ENCODE results near the gene IZUMO2.
"Not testable (repeated sequence)": the region's sequence is repeated elsewhere in the genome, so short reads cannot be mapped to it uniquely, and the experiment has no call there.

The IZUMO2 gene

GRCh38 chr19:50187937-50188336, 24.9 kb upstream of the IZUMO2 start:
- FAIRE-seq = no peak
- no peak for DNase-seq (ENCODE audit: insufficient read length, low spot score)

- DNase-seq (ENCODE audit: insufficient read length, low spot score) = no peak
- FAIRE-seq = no peak
Measured at GRCh38 chr19:50184196-50184595, 21.1 kb upstream of the IZUMO2 start.

GRCh38 chr19:50181121-50181520, 18.0 kb upstream of the IZUMO2 start:
- DNase-seq (ENCODE audit: insufficient read length, low spot score) = no peak
- FAIRE-seq = no peak

- FAIRE-seq (no peak), DNase-seq (ENCODE audit: insufficient read length, low spot score) (no peak)
Measured at GRCh38 chr19:50178859-50179537, 15.9 kb upstream of the IZUMO2 start.

- FAIRE-seq (no peak), DNase-seq (ENCODE audit: insufficient read length, low spot score) (no peak)
Measured at GRCh38 chr19:50178320-50178719, 15.2 kb upstream of the IZUMO2 start.

- DNase-seq (ENCODE audit: insufficient read length, low spot score) (no peak), FAIRE-seq (no peak)
Measured at GRCh38 chr19:50176775-50177174, 13.7 kb upstream of the IZUMO2 start.

- FAIRE-seq (no peak), DNase-seq (ENCODE audit: insufficient read length, low spot score) (no peak)
Measured at GRCh38 chr19:50175924-50176323, 12.8 kb upstream of the IZUMO2 start.

GRCh38 chr19:50174100-50174793, 11.2 kb upstream of the IZUMO2 start:
- FAIRE-seq = no peak

GRCh38 chr19:50173127-50173526, 10.0 kb upstream of the IZUMO2 start:
- FAIRE-seq (no peak), DNase-seq (ENCODE audit: insufficient read length, low spot score) (no peak)

More at GRCh38 chr19:50174100-50174793, 11.2 kb upstream of the IZUMO2 start:
- no peak for DNase-seq (ENCODE audit: insufficient read length, low spot score)

- DNase-seq (ENCODE audit: insufficient read length, low spot score) (no peak), FAIRE-seq (no peak)
Measured at GRCh38 chr19:50172726-50173125, 9.6 kb upstream of the IZUMO2 start.

GRCh38 chr19:50171752-50172151, 8.7 kb upstream of the IZUMO2 start:
- no peak for FAIRE-seq

GRCh38 chr19:50167314-50167721, 4.2 kb upstream of the IZUMO2 start:
- DNase-seq (ENCODE audit: insufficient read length, low spot score) (no peak), FAIRE-seq (no peak)

More at GRCh38 chr19:50171752-50172151, 8.7 kb upstream of the IZUMO2 start:
- DNase-seq (ENCODE audit: insufficient read length, low spot score) = no peak

GRCh38 chr19:50159078-50159477, 4.0 kb downstream of the IZUMO2 start:
- DNase-seq (ENCODE audit: insufficient read length, low spot score) (no peak), FAIRE-seq (no peak)

GRCh38 chr19:50158577-50158976, 4.5 kb downstream of the IZUMO2 start:
- FAIRE-seq (no peak), DNase-seq (ENCODE audit: insufficient read length, low spot score) (no peak)

- no peak for FAIRE-seq
Measured at GRCh38 chr19:50155520-50156109, 7.5 kb downstream of the IZUMO2 start.

GRCh38 chr19:50154529-50154928, 8.6 kb downstream of the IZUMO2 start:
- DNase-seq (ENCODE audit: insufficient read length, low spot score) = no peak

More at GRCh38 chr19:50155520-50156109, 7.5 kb downstream of the IZUMO2 start:
- DNase-seq (ENCODE audit: insufficient read length, low spot score) = no peak

GRCh38 chr19:50152578-50152977, 10.5 kb downstream of the IZUMO2 start:
- FAIRE-seq (no peak), DNase-seq (ENCODE audit: insufficient read length, low spot score) (no peak)

More at GRCh38 chr19:50154529-50154928, 8.6 kb downstream of the IZUMO2 start:
- no peak for FAIRE-seq

GRCh38 chr19:50148528-50148927, 14.6 kb downstream of the IZUMO2 start:
- FAIRE-seq (no peak), DNase-seq (ENCODE audit: insufficient read length, low spot score) (no peak)

GRCh38 chr19:50147462-50148423, 15.3 kb downstream of the IZUMO2 start:
- DNase-seq (ENCODE audit: insufficient read length, low spot score) = peak; percentile 81
- FAIRE-seq = peak; percentile 72

- FAIRE-seq; DNase-seq (ENCODE audit: insufficient read length, low spot score): not testable (repeated sequence)
Measured at GRCh38 chr19:50141921-50142320, 21.2 kb downstream of the IZUMO2 start.

Data from HTR-8/SVneo (cell line).